NCI-H2107 treated with DMSO at 0.1 percent for 48 hours (cell line): ENCODE results near the gene CLCN3.
A peak's percentile ranks its signal among the peaks of the same experiment; 100 is the strongest.
"Not testable (repeated sequence)": the region's sequence is repeated elsewhere in the genome, so short reads cannot be mapped to it uniquely, and the experiment has no call there.

Experiments
- DNase-seq: peaks from one replicate; lab custom pipeline; 2025; ENCODE audit not compliant: unreplicated experiment; lab: John Stamatoyannopoulos, UW

CLCN3 gene

GRCh38 chr4:169652535-169652934 is 32.2 kb downstream of the CLCN3 start:
- no peak for DNase-seq

- no peak for DNase-seq
Observed at GRCh38 chr4:169655401-169655800, 35.0 kb downstream of the CLCN3 start.

- DNase-seq: no peak
Observed at GRCh38 chr4:169657470-169658107, 37.2 kb downstream of the CLCN3 start.

GRCh38 chr4:169658196-169658595 is 37.8 kb downstream of the CLCN3 start:
- DNase-seq: no peak

GRCh38 chr4:169658975-169659715 is 38.8 kb downstream of the CLCN3 start:
- no peak for DNase-seq

- DNase-seq: peak; percentile 88
Observed at GRCh38 chr4:169659716-169660670, 39.6 kb downstream of the CLCN3 start.

GRCh38 chr4:169660929-169661328 is 40.6 kb downstream of the CLCN3 start:
- no peak for DNase-seq

- DNase-seq: no peak
Observed at GRCh38 chr4:169661761-169662160, 41.4 kb downstream of the CLCN3 start.

GRCh38 chr4:169662206-169662605 is 41.8 kb downstream of the CLCN3 start:
- no peak for DNase-seq

GRCh38 chr4:169663402-169663801 is 43.0 kb downstream of the CLCN3 start:
- no peak for DNase-seq

- DNase-seq: no peak
Observed at GRCh38 chr4:169663831-169664230, 43.5 kb downstream of the CLCN3 start.

GRCh38 chr4:169664615-169665014 is 44.2 kb downstream of the CLCN3 start:
- DNase-seq: no peak

- no peak for DNase-seq
Observed at GRCh38 chr4:169665046-169665737, 44.8 kb downstream of the CLCN3 start.

- no peak for DNase-seq
Observed at GRCh38 chr4:169668069-169668721, 47.8 kb downstream of the CLCN3 start.

- no peak for DNase-seq
Observed at GRCh38 chr4:169675825-169676224, 55.4 kb downstream of the CLCN3 start.

- DNase-seq: no peak
Observed at GRCh38 chr4:169677150-169677748, 56.9 kb downstream of the CLCN3 start.

GRCh38 chr4:169678486-169678885 is 58.1 kb downstream of the CLCN3 start:
- DNase-seq: not testable (repeated sequence)

GRCh38 chr4:169678951-169679591 is 58.7 kb downstream of the CLCN3 start:
- DNase-seq: not testable (repeated sequence)

- DNase-seq: no peak
Observed at GRCh38 chr4:169682372-169683047, 62.1 kb downstream of the CLCN3 start.
